Esophagus squamous epithelium (tissue), 5 donors: ENCODE results near the gene ALPP. TPM values are rescaled to one million over a fixed set of nuclear protein-coding genes. Genes with fewer than 3 reads are reported as not detected.
A peak's percentile ranks its signal among the peaks of the same experiment; 100 is the strongest.

ENCODE experiments used
- DNase-seq: peaks from one replicate; lab custom pipeline; 2025; lab: John Stamatoyannopoulos, UW
- H3K27ac ChIP-seq, 4 donors: fragments of 200-600 bp; sonication (generic); one replicate each; pipeline ENCODE4 v1.5.1; 2016 to 2019; ENCODE audit warnings: mild to moderate bottlenecking in 1 of 4
- H3K27me3 ChIP-seq, 4 donors: fragments of 200-600 bp; sonication (generic); 1 replicate in 3 of 4; 2 replicates in 1 of 4; pipeline versions ENCODE4 v1.5.1 to v1.6.0; 2017 to 2021; ENCODE audit warnings: antibody characterized with exemption in 1 of 4
- H3K36me3 ChIP-seq, 3 donors: fragments of 200-600 bp; sonication (generic); one replicate each; pipeline ENCODE4 v1.5.1; 2016 to 2019
- H3K4me1 ChIP-seq, 3 donors: fragments of 200-600 bp; sonication (generic); one replicate each; pipeline ENCODE4 v1.5.1; 2017 to 2019
- H3K4me3 ChIP-seq, 4 donors: fragments of 200-600 bp; sonication (generic); 1 replicate in 3 of 4; 2 replicates in 1 of 4; pipeline ENCODE4 v1.5.1; 2016 to 2019; ENCODE audit warnings: mild to moderate bottlenecking in 2 of 4, moderate library complexity in 1 of 4
- H3K9me3 ChIP-seq, 3 donors: fragments of 200-600 bp; sonication (generic); one replicate each; pipeline ENCODE4 v1.5.1; 2016 to 2019
- POLR2A ChIP-seq, 4 donors: fragments of 450-650 bp; IDR thresholded peaks; one replicate each; pipeline ENCODE4 v1.6.1; 2017; ENCODE audit warnings: antibody characterized with exemption in 4 of 4, mild to moderate bottlenecking in 4 of 4, moderate library complexity in 3 of 4
- WGBS, 2 donors: methylation state at CpG; one replicate each; pipeline ENCODE4 v1.1.5; 2018; 5-methylcytosine and 5-hydroxymethylcytosine counted together
- intact Hi-C: fragments of 100-400 bp; cut with DNase I; formaldehyde crosslinking; loops from one replicate; pipeline ENCODE4 v1.15.0; 2022
- total RNA-seq, 4 donors: library from RNA; depleted of rRNA; stranded (reverse); fragments of >200 nt; gene quantifications; one replicate each; pipeline ENCODE4 v1.1.0, GENCODE V29; 2016
- TF ChIP-seq, protein P1 (sequence below), 6 experiments: fragments of 450-650 bp in 4 of 6; fragments of 200-600 bp in 2 of 6; sonication (generic) in 2 of 6; IDR thresholded peaks; one replicate each; pipeline ENCODE4 v1.5.1; 2016 to 2019; ENCODE audit warnings: antibody characterized with exemption in 6 of 6, mild to moderate bottlenecking in 4 of 6, moderate library complexity in 4 of 6
- donor health status: DM: yes; HTN: yes; CAD: no.

ALPP gene
- total RNA-seq, 4 donors from 2014 or later, result not detected

DNA sequence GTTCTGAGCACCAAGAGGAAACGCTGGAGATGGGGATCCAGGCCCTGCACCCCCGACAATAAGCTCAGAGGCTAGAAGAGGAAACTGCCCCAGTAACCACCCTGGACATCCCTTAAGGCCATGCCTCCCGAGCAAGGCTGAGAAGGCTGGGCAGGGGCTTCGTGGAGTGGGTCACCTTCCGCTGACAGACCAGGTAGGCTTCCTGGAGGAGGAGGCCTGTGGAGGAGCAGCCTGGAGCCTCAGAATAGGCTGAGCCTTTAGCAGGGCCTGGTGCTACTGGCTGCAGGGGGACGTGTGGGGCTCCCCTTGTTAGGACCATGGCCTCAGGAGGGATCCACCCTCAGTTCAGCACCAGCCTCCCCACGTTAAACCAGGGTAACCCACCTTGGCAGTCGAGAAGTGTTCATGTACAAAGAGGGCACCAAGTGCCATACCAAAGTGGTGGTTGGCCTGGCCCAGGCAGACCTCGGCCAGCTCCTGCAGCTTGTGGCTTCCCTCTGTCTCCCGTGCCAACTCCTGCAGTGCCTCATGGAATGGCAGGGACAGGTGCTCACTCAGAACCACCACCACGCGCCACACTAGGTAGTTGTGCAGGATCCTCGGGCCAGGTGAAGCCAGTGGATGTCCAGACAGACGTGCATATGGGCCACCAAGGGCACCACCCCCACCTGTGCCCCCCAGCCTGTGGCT, 28.5 kb upstream of the ALPP start:
- peaks cover 6 to 31% (median 11%) of the 10 kb centered on the region in 3 donors for H3K4me1 ChIP-seq
- TF ChIP-seq, protein P1, sequence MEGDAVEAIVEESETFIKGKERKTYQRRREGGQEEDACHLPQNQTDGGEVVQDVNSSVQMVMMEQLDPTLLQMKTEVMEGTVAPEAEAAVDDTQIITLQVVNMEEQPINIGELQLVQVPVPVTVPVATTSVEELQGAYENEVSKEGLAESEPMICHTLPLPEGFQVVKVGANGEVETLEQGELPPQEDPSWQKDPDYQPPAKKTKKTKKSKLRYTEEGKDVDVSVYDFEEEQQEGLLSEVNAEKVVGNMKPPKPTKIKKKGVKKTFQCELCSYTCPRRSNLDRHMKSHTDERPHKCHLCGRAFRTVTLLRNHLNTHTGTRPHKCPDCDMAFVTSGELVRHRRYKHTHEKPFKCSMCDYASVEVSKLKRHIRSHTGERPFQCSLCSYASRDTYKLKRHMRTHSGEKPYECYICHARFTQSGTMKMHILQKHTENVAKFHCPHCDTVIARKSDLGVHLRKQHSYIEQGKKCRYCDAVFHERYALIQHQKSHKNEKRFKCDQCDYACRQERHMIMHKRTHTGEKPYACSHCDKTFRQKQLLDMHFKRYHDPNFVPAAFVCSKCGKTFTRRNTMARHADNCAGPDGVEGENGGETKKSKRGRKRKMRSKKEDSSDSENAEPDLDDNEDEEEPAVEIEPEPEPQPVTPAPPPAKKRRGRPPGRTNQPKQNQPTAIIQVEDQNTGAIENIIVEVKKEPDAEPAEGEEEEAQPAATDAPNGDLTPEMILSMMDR (IDR thresholded peaks at IDR 0.05), result no peak
- TF ChIP-seq POLR2A (IDR thresholded peaks at IDR 0.05), result no peak
- no peak overlapping the region for H3K27ac ChIP-seq
- no peak for DNase-seq
- intact Hi-C loops, result no loop called here
- 33 to 83% methylated on average over 1 to 9 of the region's 14 CpGs for WGBS, 2 donors
- H3K9me3 ChIP-seq, result no peaks in the 10 kb centered on the region
- H3K4me3 ChIP-seq, result no peak overlapping the region
- peaks cover 20 to 64% (median 27%) of the 10 kb centered on the region in 4 donors for H3K27me3 ChIP-seq
- H3K36me3 ChIP-seq, result no peaks in the 10 kb centered on the region

GRCh38 chr2:232350804-232351685, 27.5 kb upstream of the ALPP start:
- Histone ChIP-seq H3K9me3 (no peaks in the 10 kb centered on the region), H3K4me1 (peaks cover 6 to 31% (median 11%) of the 10 kb centered on the region in 3 donors), H3K36me3 (no peaks in the 10 kb centered on the region), H3K4me3 (peak overlapping the region in 3 of 4 donors; percentile 5 to 46 (median 28)), H3K27me3 (peaks cover 20 to 65% (median 27%) of the 10 kb centered on the region in 4 donors), H3K27ac (no peak overlapping the region)
- WGBS, 2 donors, result 9 to 53% methylated on average over 3 to 18 of the region's 76 CpGs
- intact Hi-C loops, result no loop called here
- DNase-seq, result no peak
- TF ChIP-seq, protein P1 (IDR thresholded peaks at IDR 0.05), result no peak

DNA sequence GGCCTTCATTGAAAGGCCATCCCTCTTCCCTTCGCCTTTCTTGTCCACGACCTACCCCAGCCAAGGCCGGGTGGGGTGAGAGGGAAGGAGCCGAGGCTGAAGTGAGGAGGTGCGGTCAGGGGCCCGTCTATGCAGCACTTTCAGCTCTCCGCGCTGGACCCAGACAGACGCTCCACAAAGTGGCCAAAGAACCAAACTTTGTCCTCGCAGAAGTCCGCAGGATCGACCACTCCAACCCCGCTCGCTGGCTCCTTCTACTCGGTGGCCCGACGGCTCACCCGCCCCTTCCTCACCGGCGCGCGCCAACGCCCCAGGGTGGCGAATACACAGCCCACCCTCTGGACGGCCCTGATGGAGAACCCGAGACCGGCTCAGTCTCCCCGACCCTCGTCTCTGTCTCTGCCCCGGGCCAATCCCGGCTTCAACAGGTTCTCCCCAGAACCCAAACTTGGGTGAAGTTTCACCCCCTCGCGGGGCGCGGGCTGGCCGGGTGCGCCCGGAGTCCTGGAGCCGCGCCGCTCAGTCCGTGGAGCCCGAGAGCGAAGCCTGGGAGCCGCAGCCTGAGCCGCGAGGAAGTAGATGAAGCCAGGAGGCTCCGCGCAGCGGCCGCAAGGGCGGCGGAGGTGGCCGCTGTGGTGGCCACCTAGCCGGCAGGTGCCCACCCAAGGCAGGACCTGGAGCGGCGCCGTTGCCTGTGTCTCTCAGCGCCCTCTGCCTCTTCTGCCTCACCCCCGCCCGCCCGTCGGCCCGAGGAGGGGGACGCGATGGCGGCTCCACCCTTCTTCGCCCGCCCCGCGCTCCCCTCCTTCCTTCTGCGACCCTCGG, 26.7 kb upstream of the ALPP start:
- TF ChIP-seq POLR2A (IDR thresholded peaks at IDR 0.05), result no peak
- TF ChIP-seq, protein P1 (IDR thresholded peaks at IDR 0.05), result no peak
- no peak overlapping the region for H3K27ac ChIP-seq
- intact Hi-C loops, result no loop called here
- 0 to 11% methylated on average over 1 to 12 of the region's 73 CpGs for WGBS, 2 donors
- H3K27me3 ChIP-seq, result peaks cover 20 to 65% (median 27%) of the 10 kb centered on the region in 4 donors
- DNase-seq, result no peak
- no peaks in the 10 kb centered on the region for H3K9me3 ChIP-seq
- H3K4me3 ChIP-seq, result peak overlapping the region in 2 of 4 donors; percentile 2 to 46
- H3K4me1 ChIP-seq, result peaks cover 6 to 31% (median 11%) of the 10 kb centered on the region in 3 donors
- no peaks in the 10 kb centered on the region for H3K36me3 ChIP-seq

DNA sequence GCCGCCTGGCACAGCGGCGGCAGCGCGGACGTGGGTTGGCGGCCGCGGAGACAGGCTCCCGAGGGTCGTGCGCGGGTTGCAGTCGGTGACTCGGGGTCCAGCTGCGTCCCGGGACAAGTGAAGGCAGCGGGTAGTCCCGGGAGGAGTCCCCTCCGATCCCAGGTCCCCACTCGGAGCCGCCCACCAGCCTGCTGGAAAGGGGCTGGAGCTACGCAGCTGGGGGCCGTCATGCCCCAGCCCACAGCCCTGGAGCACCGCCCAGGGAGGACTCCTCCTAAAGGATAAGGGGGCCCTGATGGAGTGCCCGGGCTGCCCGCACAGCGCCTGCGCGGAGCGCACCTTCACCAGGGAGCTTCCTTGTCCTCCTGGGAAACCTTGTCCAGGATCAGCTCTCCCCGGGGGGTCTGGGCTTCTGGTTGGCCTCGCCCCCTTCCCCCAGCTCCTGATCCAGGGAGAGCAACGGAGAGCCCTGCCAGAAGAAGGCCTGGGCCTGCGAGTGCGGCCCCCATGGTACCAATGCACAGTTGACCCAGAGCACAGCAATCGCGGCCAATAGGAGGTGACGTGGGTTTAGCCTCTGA, 25.9 kb upstream of the ALPP start:
- TF ChIP-seq POLR2A (IDR thresholded peaks at IDR 0.05), result no peak
- TF ChIP-seq, protein P1 (IDR thresholded peaks at IDR 0.05), result no peak
- Histone ChIP-seq H3K4me3 (peak overlapping the region in 1 of 4 donors; percentile 2), H3K36me3 (no peaks in the 10 kb centered on the region), H3K4me1 (peaks cover 6 to 31% (median 11%) of the 10 kb centered on the region in 3 donors), H3K27ac (no peak overlapping the region), H3K27me3 (peaks cover 20 to 65% (median 27%) of the 10 kb centered on the region in 4 donors), H3K9me3 (no peaks in the 10 kb centered on the region)
- WGBS, 2 donors, result 63% methylated on average over 4 of the region's 39 CpGs; no CpG with 5 or more reads in 1 of the 2 donors
- intact Hi-C loops, result no loop called here
- DNase-seq, result no peak
